Small intestine (tissue), 7 donors: ENCODE results near the gene SLC26A11. TPM values are rescaled to one million over a fixed set of nuclear protein-coding genes. Genes with fewer than 3 reads are reported as not detected.
"Not testable (repeated sequence)": the region's sequence is repeated elsewhere in the genome, so short reads cannot be mapped to it uniquely, and the experiment has no call there.

Source experiments
- DNase-seq, 2 donors: peaks; one replicate each; pipeline versions ENCODE4 v3.0.0 to v3.0.0-alpha.2; 2013
- FAIRE-seq: peaks from 2 replicates; lab custom pipeline; 2012; peaks lifted over from hg19 to GRCh38; lab: Jason Lieb, UNC
- H3K27ac ChIP-seq, 3 donors: one replicate each; pipeline ENCODE4 v1.5.1; 2013; ENCODE audit warnings: low read length in 2 of 3, mild to moderate bottlenecking in 2 of 3, control low read depth in 1 of 3, inconsistent platforms in 1 of 3, low read depth in 1 of 3, moderate library complexity in 1 of 3
- H3K27me3 ChIP-seq, 3 donors: one replicate each; pipeline ENCODE4 v1.6.1; 2013; ENCODE audit warnings: low read length in 3 of 3, inconsistent platforms in 1 of 3; ENCODE audit not compliant: control insufficient read depth in 3 of 3, insufficient read depth in 3 of 3
- H3K36me3 ChIP-seq, 3 donors: one replicate each; pipeline ENCODE4 v1.6.1; 2013; ENCODE audit warnings: low read length in 3 of 3, inconsistent platforms in 1 of 3, low read depth in 1 of 3, mild to moderate bottlenecking in 1 of 3, moderate library complexity in 1 of 3; ENCODE audit not compliant: control insufficient read depth in 3 of 3, insufficient read depth in 2 of 3
- H3K4me1 ChIP-seq, 3 donors: one replicate each; pipeline ENCODE4 v1.6.1; 2013; ENCODE audit warnings: low read length in 2 of 3, inconsistent platforms in 1 of 3, low read depth in 1 of 3, mild to moderate bottlenecking in 1 of 3, moderate library complexity in 1 of 3; ENCODE audit not compliant: control insufficient read depth in 3 of 3, insufficient read depth in 2 of 3
- H3K4me3 ChIP-seq, 3 donors: one replicate each; pipeline ENCODE4 v1.5.1; 2013; ENCODE audit warnings: low read length in 3 of 3, control low read depth in 1 of 3, inconsistent platforms in 1 of 3, low read depth in 1 of 3, mild to moderate bottlenecking in 1 of 3, moderate library complexity in 1 of 3
- H3K9me3 ChIP-seq, 2 donors: one replicate each; pipeline ENCODE4 v1.6.1; 2013; ENCODE audit warnings: low read depth in 1 of 2, low read length in 1 of 2; ENCODE audit not compliant: control insufficient read depth in 2 of 2, insufficient read depth in 1 of 2
- WGBS, 3 donors: extraction: QIAGEN DNeasy Blood & Tissue Kit; methylation state at CpG; one replicate each; pipeline ENCODE4 v1.1.7; 2013; 5-methylcytosine and 5-hydroxymethylcytosine counted together
- polyA plus RNA-seq, 4 donors: library from polyadenylated mRNA; stranded (reverse) in 3 of 4; unstranded in 1 of 4; fragments of 200-250 nt in 3 of 4; fragments of 120-200 nt in 1 of 4; gene quantifications; one replicate each; pipeline versions ENCODE4 v1.2.1 to v1.2.3, GENCODE V29; 2013
- donor health status: healthy with polysubstance abuse.
- donor health status: control.
- donor health status: control.
- donor health status: Bipolar disorder and iron deficiency.
- donor health status: healthy.

Gene SLC26A11
- polyA plus RNA-seq, 4 donors: 7.3 to 63.2 (median 8.4) TPM

- DNase-seq (no peak), FAIRE-seq (no peak)
- H3K36me3 ChIP-seq: peaks cover 0 to 69% (median 0%) of the 10 kb centered on the region in 3 donors
- no peak overlapping the region for H3K4me3 ChIP-seq
- H3K9me3 ChIP-seq: no peaks in the 10 kb centered on the region
- peaks cover 0 to 3% (median 2%) of the 10 kb centered on the region in 3 donors for H3K4me1 ChIP-seq
- no peaks in the 10 kb centered on the region for H3K27me3 ChIP-seq
- WGBS, 3 donors: 92 to 95% (median 94%) methylated on average over 11 of the region's 11 CpGs
- H3K27ac ChIP-seq: no peak overlapping the region
Observed at GRCh38 chr17:80251966-80252365, 31.7 kb downstream of the SLC26A11 start.

- Histone ChIP-seq H3K27me3 (no peaks in the 10 kb centered on the region), H3K36me3 (peaks cover 0 to 63% (median 0%) of the 10 kb centered on the region in 3 donors), H3K9me3 (no peaks in the 10 kb centered on the region), H3K4me3 (no peak overlapping the region), H3K4me1 (peaks cover 0 to 3% (median 2%) of the 10 kb centered on the region in 3 donors), H3K27ac (no peak overlapping the region)
- DNase-seq (peak; percentile 50 to 78), FAIRE-seq (no peak)
- 18 to 47% (median 19%) methylated on average over 13 of the region's 13 CpGs for WGBS, 3 donors
Observed at GRCh38 chr17:80252871-80253270, 32.6 kb downstream of the SLC26A11 start.

GRCh38 chr17:80253631-80254395 is 33.6 kb downstream of the SLC26A11 start:
- WGBS, 3 donors: 87 to 92% (median 89%) methylated on average over 18 to 21 of the region's 21 CpGs
- DNase-seq: no peak

GRCh38 chr17:80254396-80255251 is 34.4 kb downstream of the SLC26A11 start:
- Histone ChIP-seq H3K27me3 (no peaks in the 10 kb centered on the region), H3K9me3 (no peaks in the 10 kb centered on the region), H3K4me3 (no peak overlapping the region), H3K36me3 (peaks cover 0 to 46% (median 0%) of the 10 kb centered on the region in 3 donors), H3K27ac (peak overlapping the region in 1 of 3 donors; percentile 70), H3K4me1 (peaks cover 2 to 4% (median 3%) of the 10 kb centered on the region in 3 donors)
- peak; percentile 63 to 77 for DNase-seq
- 28 to 46% (median 36%) methylated on average over 13 of the region's 13 CpGs for WGBS, 3 donors
- FAIRE-seq: no peak

More at GRCh38 chr17:80253631-80254395, 33.6 kb downstream of the SLC26A11 start:
- peaks cover 0 to 54% (median 0%) of the 10 kb centered on the region in 3 donors for H3K36me3 ChIP-seq
- H3K9me3 ChIP-seq: no peaks in the 10 kb centered on the region
- no peak overlapping the region for H3K27ac ChIP-seq
- peaks cover 0 to 3% (median 2%) of the 10 kb centered on the region in 3 donors for H3K4me1 ChIP-seq
- H3K27me3 ChIP-seq: no peaks in the 10 kb centered on the region
- H3K4me3 ChIP-seq: no peak overlapping the region
- no peak for FAIRE-seq

GRCh38 chr17:80256034-80256350 is 35.8 kb downstream of the SLC26A11 start:
- Histone ChIP-seq H3K36me3 (peaks cover 0 to 37% (median 0%) of the 10 kb centered on the region in 3 donors), H3K27me3 (no peaks in the 10 kb centered on the region), H3K4me1 (peaks cover 2 to 8% (median 3%) of the 10 kb centered on the region in 3 donors), H3K9me3 (no peaks in the 10 kb centered on the region), H3K27ac (no peak overlapping the region), H3K4me3 (no peak overlapping the region)
- no peak for DNase-seq
- 95 to 97% (median 96%) methylated on average over 5 of the region's 5 CpGs for WGBS, 3 donors
- no peak for FAIRE-seq

GRCh38 chr17:80257716-80258213 is 37.5 kb downstream of the SLC26A11 start:
- FAIRE-seq: no peak
- Histone ChIP-seq H3K36me3 (peaks cover 0 to 22% (median 0%) of the 10 kb centered on the region in 3 donors), H3K4me3 (no peak overlapping the region), H3K4me1 (peaks cover 5 to 20% (median 11%) of the 10 kb centered on the region in 3 donors), H3K27me3 (no peaks in the 10 kb centered on the region), H3K27ac (peak overlapping the region in 1 of 3 donors; percentile 4), H3K9me3 (no peaks in the 10 kb centered on the region)
- WGBS, 3 donors: 78 to 85% (median 80%) methylated on average over 14 of the region's 14 CpGs
- DNase-seq: no peak

GRCh38 chr17:80258296-80258695 is 38.1 kb downstream of the SLC26A11 start:
- FAIRE-seq, DNase-seq, H3K27ac ChIP-seq, H3K4me3 ChIP-seq, H3K27me3 ChIP-seq, H3K9me3 ChIP-seq: not testable (repeated sequence)
- peaks cover 0 to 18% (median 0%) of the 10 kb centered on the region in 3 donors for H3K36me3 ChIP-seq
- WGBS, 3 donors: 82 to 96% (median 85%) methylated on average over 2 of the region's 2 CpGs
- H3K4me1 ChIP-seq: peaks cover 8 to 26% (median 14%) of the 10 kb centered on the region in 3 donors

- Histone ChIP-seq H3K9me3 (no peaks in the 10 kb centered on the region), H3K27ac (peak overlapping the region in 2 of 3 donors; percentile 67 to 89), H3K4me1 (peaks cover 8 to 36% (median 16%) of the 10 kb centered on the region in 3 donors), H3K4me3 (peak overlapping the region in 2 of 3 donors; percentile 55 to 77), H3K36me3 (peaks cover 0 to 14% (median 0%) of the 10 kb centered on the region in 3 donors), H3K27me3 (no peaks in the 10 kb centered on the region)
- no peak for DNase-seq
- WGBS, 3 donors: 31 to 50% (median 35%) methylated on average over 18 of the region's 18 CpGs
- no peak for FAIRE-seq
Observed at GRCh38 chr17:80259457-80260068, 39.3 kb downstream of the SLC26A11 start.
